Activated CD8-positive, alpha-beta T cell treated with anti-CD3 and anti-CD28 coated beads for 36 hours (primary cell): ENCODE measurements around the gene XRCC3. TPM values are rescaled to one million over a fixed set of nuclear protein-coding genes. Genes with fewer than 3 reads are reported as not detected.

Source experiments
- ATAC-seq: fragments of 200-7000 bp; cut with Tn5 transposase; one replicate; pipeline ENCODE4 v1.10.0; 2021; ENCODE audit warnings: mild to moderate bottlenecking, moderate library complexity
- CTCF ChIA-PET: fragments of 350-600 bp; sonication (Branson Sonifier 250); formaldehyde crosslinking; loops from one replicate; lab custom pipeline; 2021; ENCODE audit warnings: antibody characterized with exemption; lab: Charles Lee
- POLR2A ChIA-PET: fragments of 350-600 bp; sonication (Branson Sonifier 250); formaldehyde crosslinking; loops from one replicate; lab custom pipeline; 2021; ENCODE audit warnings: antibody characterized with exemption; lab: Charles Lee
- DNase-seq: peaks from one replicate; pipeline ENCODE4 v3.0.0-alpha.2; 2020
- H3K27ac Mint-ChIP-seq: one replicate; pipeline ENCODE4 v1.8.0; 2021; ENCODE audit warnings: mild to moderate bottlenecking, mixed read lengths
- H3K27me3 Mint-ChIP-seq: one replicate; pipeline ENCODE4 v1.8.0; 2021; ENCODE audit warnings: mixed read lengths
- H3K36me3 Mint-ChIP-seq: one replicate; pipeline ENCODE4 v1.8.0; 2021; ENCODE audit warnings: low read depth, mixed read lengths
- H3K4me1 Mint-ChIP-seq: one replicate; pipeline ENCODE4 v1.8.0; 2021; ENCODE audit warnings: low read depth, mixed read lengths
- H3K4me3 Mint-ChIP-seq: one replicate; pipeline ENCODE4 v1.8.0; 2021; ENCODE audit warnings: mild to moderate bottlenecking, moderate library complexity, mixed read lengths
- H3K9me3 Mint-ChIP-seq: one replicate; pipeline ENCODE4 v1.8.0; 2021; ENCODE audit warnings: mixed read lengths
- intact Hi-C: fragments of 100-400 bp; cut with micrococcal nuclease; formaldehyde crosslinking; loops from one replicate; pipeline ENCODE4 v1.10.0; 2022
- total RNA-seq, 2 experiments: library from RNA; stranded (reverse); gene quantifications; one replicate each; pipeline ENCODE4 v1.2.3, GENCODE V29; 2021
- TF ChIP-seq, protein P1 (sequence below): fragments of 200-600 bp; IDR thresholded peaks from one replicate; pipeline ENCODE4 v1.8.0; 2022; ENCODE audit warnings: antibody characterized with exemption, mild to moderate bottlenecking

The XRCC3 gene
- total RNA-seq, 2 experiments from 2014 or later, result 47.3 to 55.2 TPM

DNA sequence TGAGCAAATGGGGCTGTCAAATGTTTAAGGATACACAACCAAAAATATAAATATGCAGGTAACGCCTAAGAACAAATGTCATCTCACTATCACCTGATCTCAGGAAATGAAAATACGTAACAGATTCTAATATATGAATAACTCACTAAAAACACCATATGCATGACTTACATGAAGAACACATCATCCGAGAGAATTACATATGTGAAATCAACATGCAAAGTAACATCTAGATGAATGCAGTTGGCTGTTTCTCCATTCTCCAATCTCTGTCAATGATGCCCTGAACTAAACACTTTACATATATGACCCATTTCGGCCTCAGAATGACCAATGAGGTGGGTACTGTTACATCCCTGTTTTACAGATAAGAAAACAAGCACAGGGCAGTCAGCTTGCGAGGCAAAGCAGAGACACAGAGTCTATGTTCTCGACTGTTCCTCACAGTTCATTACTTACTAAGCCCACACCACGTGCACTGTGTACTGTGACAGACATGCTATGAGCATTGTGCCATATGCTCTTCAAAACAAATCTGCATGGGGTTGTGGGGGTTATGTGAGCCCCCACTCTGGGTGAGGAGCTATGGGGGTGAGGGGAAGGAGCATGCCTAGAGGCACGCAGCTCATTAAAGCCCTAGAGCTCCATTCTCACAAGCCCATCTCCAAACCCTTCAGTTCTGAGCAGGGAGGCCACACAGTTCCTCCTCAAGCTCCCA, 43.0 kb upstream of the XRCC3 start:
- H3K9me3 Mint-ChIP-seq, result no peaks in the 10 kb centered on the region
- ChIA-PET POLR2A (no interaction called here), CTCF (no interaction called here)
- no peak overlapping the region for H3K27ac Mint-ChIP-seq
- H3K4me3 Mint-ChIP-seq, result no peak overlapping the region
- intact Hi-C loops, result no loop called here
- DNase-seq, result no peak
- TF ChIP-seq, protein P1, sequence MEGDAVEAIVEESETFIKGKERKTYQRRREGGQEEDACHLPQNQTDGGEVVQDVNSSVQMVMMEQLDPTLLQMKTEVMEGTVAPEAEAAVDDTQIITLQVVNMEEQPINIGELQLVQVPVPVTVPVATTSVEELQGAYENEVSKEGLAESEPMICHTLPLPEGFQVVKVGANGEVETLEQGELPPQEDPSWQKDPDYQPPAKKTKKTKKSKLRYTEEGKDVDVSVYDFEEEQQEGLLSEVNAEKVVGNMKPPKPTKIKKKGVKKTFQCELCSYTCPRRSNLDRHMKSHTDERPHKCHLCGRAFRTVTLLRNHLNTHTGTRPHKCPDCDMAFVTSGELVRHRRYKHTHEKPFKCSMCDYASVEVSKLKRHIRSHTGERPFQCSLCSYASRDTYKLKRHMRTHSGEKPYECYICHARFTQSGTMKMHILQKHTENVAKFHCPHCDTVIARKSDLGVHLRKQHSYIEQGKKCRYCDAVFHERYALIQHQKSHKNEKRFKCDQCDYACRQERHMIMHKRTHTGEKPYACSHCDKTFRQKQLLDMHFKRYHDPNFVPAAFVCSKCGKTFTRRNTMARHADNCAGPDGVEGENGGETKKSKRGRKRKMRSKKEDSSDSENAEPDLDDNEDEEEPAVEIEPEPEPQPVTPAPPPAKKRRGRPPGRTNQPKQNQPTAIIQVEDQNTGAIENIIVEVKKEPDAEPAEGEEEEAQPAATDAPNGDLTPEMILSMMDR, result no peak
- H3K27me3 Mint-ChIP-seq, result no peaks in the 10 kb centered on the region
- no peak for ATAC-seq
- H3K4me1 Mint-ChIP-seq, result no peaks in the 10 kb centered on the region
- H3K36me3 Mint-ChIP-seq, result no peaks in the 10 kb centered on the region

DNA sequence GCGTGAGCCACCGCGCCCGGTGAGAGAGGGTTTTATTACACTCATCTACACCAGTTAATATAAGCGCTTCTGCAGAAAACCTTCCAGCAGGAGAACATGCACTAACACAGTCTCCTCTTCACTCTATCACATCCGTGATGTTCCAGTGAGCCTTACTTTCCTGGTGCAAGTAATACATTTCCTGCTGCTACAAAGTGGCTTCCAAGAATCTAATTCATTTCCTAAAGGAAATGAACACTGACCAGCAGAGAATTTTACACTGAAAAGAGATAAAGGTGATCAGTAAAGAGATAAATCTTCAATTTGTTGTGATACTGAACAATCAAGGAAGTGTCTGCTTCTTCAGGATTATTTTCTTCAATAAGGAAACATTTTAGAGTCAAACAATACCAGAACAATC, 39.8 kb upstream of the XRCC3 start:
- TF ChIP-seq, protein P1, result no peak
- DNase-seq (no peak), ATAC-seq (no peak)
- H3K4me3 Mint-ChIP-seq, result no peak overlapping the region
- H3K27ac Mint-ChIP-seq, result no peak overlapping the region
- no peaks in the 10 kb centered on the region for H3K9me3 Mint-ChIP-seq
- intact Hi-C loops, result no loop called here
- CTCF ChIA-PET, result no interaction called here
- peaks cover 3% of the 10 kb centered on the region for H3K4me1 Mint-ChIP-seq
- POLR2A ChIA-PET, result no interaction called here
- no peaks in the 10 kb centered on the region for H3K36me3 Mint-ChIP-seq
- no peaks in the 10 kb centered on the region for H3K27me3 Mint-ChIP-seq

DNA sequence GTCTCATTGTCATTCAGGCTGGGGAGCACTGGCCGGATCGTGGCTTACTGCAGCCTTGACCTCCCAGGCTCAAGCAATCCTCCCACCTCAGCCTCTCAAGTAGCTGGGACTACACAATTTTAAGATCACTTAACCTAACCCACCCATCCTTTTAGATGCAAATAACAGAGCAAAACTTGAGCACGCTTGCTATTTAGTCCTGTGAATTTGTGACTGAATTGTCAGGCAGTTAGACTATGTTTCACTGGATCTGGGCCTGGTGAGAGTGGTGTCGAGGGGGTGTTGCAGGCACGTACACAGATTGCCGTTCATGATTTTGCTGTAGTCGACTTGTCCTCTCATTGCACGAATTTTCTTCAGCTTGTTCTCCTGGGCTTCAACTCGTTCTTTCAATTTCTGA, 38.5 kb upstream of the XRCC3 start:
- DNase-seq (no peak), ATAC-seq (no peak)
- Mint-ChIP-seq H3K27me3 (no peaks in the 10 kb centered on the region), H3K36me3 (peaks cover 3% of the 10 kb centered on the region), H3K27ac (no peak overlapping the region), H3K4me1 (peaks cover 10% of the 10 kb centered on the region), H3K4me3 (no peak overlapping the region), H3K9me3 (no peaks in the 10 kb centered on the region)
- TF ChIP-seq, protein P1, result no peak
- ChIA-PET CTCF (interaction anchor here (1.1 kb wide), 1 partner anchor 133 kb away, joined by 3 read pairs; no protein-coding TSS in a partner anchor), POLR2A (no interaction called here)
- intact Hi-C loops, result no loop called here

DNA sequence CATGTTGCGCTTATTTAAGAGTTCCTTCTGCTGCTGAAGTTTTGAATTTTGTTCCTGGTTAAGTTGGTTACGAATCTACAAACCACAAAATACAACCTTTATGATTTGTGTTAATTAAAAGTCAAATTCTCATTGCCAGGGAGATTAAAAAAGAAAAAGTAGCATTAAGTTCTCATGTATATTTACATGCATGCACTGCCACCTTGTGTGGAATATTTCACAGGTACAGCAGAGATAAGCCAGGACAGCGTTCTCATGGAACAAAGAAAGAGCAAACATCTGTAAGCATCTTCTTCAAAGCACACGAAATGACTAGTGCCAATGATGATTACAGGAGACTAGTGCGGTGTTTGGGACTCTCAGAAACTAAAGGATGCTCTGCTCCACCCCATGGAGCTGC, 34.6 kb upstream of the XRCC3 start:
- Mint-ChIP-seq H3K4me1 (peaks cover 19% of the 10 kb centered on the region), H3K9me3 (no peaks in the 10 kb centered on the region), H3K27ac (no peak overlapping the region), H3K27me3 (no peaks in the 10 kb centered on the region), H3K4me3 (no peak overlapping the region), H3K36me3 (peaks cover 3% of the 10 kb centered on the region)
- intact Hi-C loops, result no loop called here
- TF ChIP-seq, protein P1, result no peak
- no peak for ATAC-seq
- CTCF ChIA-PET, result no interaction called here
- POLR2A ChIA-PET, result no interaction called here
- no peak for DNase-seq

DNA sequence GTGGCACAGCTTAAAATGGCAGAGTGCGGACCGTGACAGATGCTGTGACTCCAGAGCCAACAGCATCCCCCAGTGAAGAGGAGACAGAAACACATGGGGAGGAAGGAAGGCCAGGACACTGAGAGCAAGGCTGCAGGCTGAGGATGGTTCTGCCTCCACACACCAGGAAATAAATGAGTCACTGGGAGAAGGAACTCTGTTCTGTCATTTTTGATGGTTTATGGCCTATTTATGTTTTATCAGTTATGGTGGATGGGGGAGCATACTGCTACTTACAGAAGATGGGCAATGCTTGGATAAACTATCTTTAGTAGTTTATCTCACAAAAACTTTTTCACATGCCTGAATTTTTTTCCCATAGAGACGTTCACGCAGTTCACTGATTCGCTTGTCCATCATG, 34.2 kb upstream of the XRCC3 start:
- Mint-ChIP-seq H3K9me3 (no peaks in the 10 kb centered on the region), H3K36me3 (peaks cover 3% of the 10 kb centered on the region), H3K4me1 (peaks cover 19% of the 10 kb centered on the region), H3K27me3 (no peaks in the 10 kb centered on the region), H3K4me3 (no peak overlapping the region), H3K27ac (no peak overlapping the region)
- ChIA-PET POLR2A (interaction anchor here (0.7 kb wide), 1 partner anchor 176 kb away, joined by 3 read pairs; no protein-coding TSS in a partner anchor), CTCF (no interaction called here)
- TF ChIP-seq, protein P1, result no peak
- intact Hi-C loops, result no loop called here
- ATAC-seq (no peak), DNase-seq (no peak)
